ENCODE measurements around the gene SCAANT1.

The SCAANT1 gene

DNA sequence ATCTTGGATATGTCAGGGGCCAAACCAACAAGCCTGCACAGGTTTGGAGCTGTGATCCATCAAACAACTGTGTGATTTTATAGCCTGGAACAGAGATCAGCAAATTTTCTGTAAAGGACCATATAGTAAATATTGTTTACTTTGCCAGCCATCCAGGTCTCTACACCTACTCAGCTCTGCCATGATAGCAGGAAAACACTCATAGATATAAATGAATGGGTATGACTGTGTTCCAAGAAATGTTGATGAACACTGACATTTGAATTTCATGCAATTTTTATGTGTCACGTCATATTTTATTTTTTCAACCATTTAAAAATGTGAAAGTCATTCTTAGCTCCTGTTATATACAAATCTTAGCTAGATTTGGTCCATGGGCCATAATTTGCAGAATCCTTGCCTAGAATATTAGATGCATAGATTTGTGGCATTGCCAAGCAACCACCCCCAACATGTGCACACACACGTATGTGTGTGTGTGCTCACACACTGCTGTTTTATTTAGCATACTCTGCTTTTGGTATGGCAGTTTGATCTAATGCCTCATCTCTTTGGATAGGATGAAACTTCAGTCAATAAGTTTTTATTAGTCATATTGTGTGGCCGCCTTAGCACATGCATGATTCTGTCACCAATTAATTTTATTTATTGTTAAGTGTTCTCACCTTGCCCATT, 42.1 kb downstream of the SCAANT1 start:
- DNase-seq (ENCODE audit: low read depth, low spot score), result no peak
- no peak overlapping the region for H3K27ac ChIP-seq

DNA sequence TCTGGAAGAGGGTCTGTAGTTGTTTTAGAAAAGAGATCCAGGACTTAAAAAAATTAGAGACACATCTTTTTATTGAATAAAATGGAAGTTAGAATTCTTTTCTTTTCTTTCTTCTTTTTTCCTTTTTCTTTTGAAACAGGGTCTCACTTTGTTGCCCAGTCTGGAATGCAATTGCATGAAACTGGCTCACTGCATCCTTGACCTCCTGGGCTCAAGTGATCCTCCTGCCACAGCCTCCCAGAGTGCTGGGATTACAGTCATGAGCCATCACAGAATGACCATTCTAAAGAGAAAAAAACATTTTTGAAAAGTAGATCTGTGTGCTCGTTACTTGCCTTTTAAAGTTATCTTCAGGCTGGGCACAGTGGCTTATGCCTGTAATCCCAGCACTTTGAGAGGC, 45.0 kb downstream of the SCAANT1 start:
- H3K27ac ChIP-seq, result no peak overlapping the region
- no peak for DNase-seq (ENCODE audit: low read depth, low spot score)

GRCh38 chr3:63864965-63865327, 47.2 kb downstream of the SCAANT1 start:
- peak overlapping the region; percentile 67 for H3K27ac ChIP-seq
- DNase-seq (ENCODE audit: low read depth, low spot score), result no peak

- H3K27ac ChIP-seq, result peak overlapping the region; percentile 67
- DNase-seq (ENCODE audit: low read depth, low spot score), result no peak
These were observed 47.9 kb downstream of the SCAANT1 start for GRCh38 chr3:63864008-63864964.

- peak within 1 kb of the TSS; percentile 67 for H3K27ac ChIP-seq
- no peak for DNase-seq (ENCODE audit: low read depth, low spot score)
These were observed 48.8 kb downstream of the SCAANT1 start, which contains the start of the genes ATXN7 and THOC7 for GRCh38 chr3:63863150-63864007. TSS of gene ATXN7 (plus strand) at chr3:63863867. CDS start at chr3:63912599, 48,732 bp downstream. TSS of gene THOC7 (minus strand) at chr3:63863805. CDS start at chr3:63863790, 15 bp downstream.

DNA sequence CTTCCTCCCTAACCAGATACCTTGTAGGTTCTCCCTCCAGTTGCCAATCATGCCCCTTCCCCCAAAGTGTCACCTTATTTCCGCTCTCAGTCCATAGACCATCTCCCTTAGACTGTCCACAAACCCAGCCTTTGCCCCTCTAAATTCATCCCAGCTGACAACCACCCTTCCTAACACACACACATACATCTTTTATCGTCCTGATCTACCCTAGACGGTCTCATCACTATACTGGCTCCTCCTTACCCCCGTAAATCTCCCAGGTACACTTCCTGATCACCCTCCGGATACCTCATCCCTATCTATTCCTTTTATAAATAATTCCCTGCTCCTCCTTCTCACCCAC, 49.4 kb downstream of the SCAANT1 start:
- no peak for DNase-seq (ENCODE audit: low read depth, low spot score)
- peak overlapping the region; percentile 67 for H3K27ac ChIP-seq
